DMS 273 (cell line): Measurements from ENCODE around the gene ASMTL.
"Not testable (repeated sequence)": the region's sequence is repeated elsewhere in the genome, so short reads cannot be mapped to it uniquely, and the experiment has no call there.

ENCODE experiments used
- DNase-seq: peaks from one replicate; lab custom pipeline; 2025; ENCODE audit not compliant: unreplicated experiment; lab: John Stamatoyannopoulos, UW

The ASMTL gene, protein sequence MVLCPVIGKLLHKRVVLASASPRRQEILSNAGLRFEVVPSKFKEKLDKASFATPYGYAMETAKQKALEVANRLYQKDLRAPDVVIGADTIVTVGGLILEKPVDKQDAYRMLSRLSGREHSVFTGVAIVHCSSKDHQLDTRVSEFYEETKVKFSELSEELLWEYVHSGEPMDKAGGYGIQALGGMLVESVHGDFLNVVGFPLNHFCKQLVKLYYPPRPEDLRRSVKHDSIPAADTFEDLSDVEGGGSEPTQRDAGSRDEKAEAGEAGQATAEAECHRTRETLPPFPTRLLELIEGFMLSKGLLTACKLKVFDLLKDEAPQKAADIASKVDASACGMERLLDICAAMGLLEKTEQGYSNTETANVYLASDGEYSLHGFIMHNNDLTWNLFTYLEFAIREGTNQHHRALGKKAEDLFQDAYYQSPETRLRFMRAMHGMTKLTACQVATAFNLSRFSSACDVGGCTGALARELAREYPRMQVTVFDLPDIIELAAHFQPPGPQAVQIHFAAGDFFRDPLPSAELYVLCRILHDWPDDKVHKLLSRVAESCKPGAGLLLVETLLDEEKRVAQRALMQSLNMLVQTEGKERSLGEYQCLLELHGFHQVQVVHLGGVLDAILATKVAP

GRCh38 chrX:1452516-1453394 lies at the start of gene ASMTL:
Gene ASMTL, minus strand, starts transcription at chrX:1452909. Its CDS starts 69 bp downstream, at chrX:1452840.
- no peak for DNase-seq

DNA sequence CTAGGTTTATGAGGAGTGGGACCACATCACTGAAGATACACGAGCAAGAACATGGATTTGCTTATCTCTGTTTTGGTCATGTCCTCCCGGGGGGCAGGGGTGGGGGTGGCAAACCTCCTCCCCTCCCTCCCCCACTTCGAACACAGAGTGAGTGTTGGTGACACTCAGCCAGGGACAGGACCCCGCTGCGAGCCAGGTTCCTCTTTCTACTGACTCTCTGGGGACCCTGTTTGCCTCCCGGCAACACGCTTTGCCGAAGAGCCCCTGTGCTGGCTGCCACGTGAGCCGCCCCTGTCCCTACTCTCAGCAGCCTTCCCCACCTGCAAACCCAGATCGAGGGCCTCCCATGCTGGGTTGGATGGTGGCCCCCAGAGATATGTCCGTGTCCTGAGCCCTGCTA lies 49.5 kb upstream of the ASMTL start:
- DNase-seq = no peak

- no peak for DNase-seq
Measured at GRCh38 chrX:1500701-1501624, 48.3 kb upstream of the ASMTL start.

DNA sequence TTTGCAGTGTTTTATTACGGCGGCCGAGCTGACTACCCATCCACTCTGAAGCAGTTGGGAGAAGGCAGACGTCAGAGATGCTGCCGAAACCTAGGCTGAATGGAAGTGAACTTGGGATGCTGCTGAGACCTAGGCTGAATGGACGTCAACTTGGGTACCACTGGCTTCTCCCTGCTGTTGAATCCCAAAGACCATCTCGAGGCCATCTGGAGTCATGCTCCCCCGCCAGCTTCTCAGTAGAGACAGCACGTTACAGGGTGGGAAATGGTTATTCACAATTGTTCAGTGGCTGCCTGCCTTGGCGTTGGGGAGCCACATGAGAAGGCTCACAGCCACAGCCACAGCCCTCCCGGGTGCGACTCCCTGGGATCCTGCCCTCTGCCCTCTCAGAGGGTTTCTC lies 43.4 kb upstream of the ASMTL start:
- DNase-seq = no peak

- DNase-seq = no peak
Measured at GRCh38 chrX:1493877-1494510, 41.3 kb upstream of the ASMTL start.

- no peak for DNase-seq
Measured at GRCh38 chrX:1493412-1493811, 40.7 kb upstream of the ASMTL start.

DNA sequence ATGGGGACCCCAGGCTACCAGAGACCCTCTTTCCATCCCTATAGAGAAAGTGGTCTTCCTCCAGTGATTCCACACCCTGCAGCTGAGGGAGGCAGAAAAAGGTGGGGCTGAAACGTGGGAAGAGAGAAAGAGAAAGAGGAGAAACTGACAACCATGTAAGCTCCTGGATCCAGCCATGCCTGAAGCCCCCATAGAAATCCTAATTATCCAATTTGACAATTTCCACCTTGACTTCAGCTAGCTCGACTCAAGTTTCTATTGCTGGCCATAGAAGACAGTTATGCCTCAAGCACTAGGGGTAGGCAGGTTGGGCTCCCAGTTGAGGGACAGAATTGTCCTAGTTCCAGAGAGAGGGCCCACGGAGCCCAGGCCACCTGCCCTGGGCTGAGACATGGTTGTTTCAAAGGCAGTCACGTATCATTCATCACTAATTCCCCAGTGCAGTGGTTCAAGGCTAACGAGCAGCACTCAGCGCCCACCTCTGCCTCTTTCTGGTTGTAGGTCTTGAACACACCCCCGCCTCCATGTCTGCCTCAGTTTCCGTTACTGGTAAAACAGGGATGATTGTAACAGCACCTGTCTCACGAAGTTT lies 39.8 kb upstream of the ASMTL start:
- DNase-seq = no peak

DNA sequence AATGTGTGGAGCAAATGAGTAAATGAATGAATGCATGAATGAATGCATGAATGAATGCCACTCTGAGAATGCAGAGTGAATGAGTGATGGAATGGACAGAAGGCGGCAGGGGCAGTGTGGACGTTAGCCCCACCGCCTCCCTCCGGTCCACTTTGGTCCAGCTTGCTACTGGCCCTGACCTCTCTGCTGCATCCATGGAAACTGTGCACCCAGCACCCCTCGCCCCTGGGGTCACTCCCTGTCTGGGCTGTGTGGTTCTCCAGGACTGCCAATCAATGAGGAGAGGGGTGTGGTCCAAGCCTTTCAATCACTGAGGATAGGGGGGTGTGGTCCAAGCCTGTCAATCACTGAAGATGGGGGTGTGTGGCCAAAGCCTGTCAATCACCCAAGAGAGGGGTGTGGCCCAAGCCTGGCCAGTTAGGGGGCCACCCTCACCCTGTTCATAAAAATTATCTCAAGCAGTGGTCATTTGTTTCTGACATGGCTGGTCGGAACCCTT lies 39.2 kb upstream of the ASMTL start:
- no peak for DNase-seq

GRCh38 chrX:1491248-1491647 lies 38.5 kb upstream of the ASMTL start:
- DNase-seq = not testable (repeated sequence)

DNA sequence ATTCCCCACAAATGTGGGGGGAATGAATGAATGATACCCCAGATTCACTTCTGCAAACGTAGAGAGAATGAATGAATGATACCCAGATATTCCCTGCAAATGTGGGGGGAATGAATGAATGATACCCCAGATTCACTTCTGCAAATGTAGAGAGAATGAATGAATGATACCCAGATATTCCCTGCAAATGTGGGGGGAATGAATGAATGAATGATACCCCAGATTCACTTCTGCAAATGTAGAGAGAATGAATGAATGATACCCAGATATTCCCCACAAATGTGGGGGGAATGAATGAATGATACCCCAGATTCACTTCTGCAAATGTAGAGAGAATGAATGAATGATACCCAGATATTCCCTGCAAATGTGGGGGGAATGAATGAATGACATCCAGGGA lies 38.0 kb upstream of the ASMTL start:
- not testable (repeated sequence) for DNase-seq

- DNase-seq = not testable (repeated sequence)
Measured at GRCh38 chrX:1489354-1489753, 36.6 kb upstream of the ASMTL start.

GRCh38 chrX:1488745-1489144 lies 36.0 kb upstream of the ASMTL start:
- no peak for DNase-seq

DNA sequence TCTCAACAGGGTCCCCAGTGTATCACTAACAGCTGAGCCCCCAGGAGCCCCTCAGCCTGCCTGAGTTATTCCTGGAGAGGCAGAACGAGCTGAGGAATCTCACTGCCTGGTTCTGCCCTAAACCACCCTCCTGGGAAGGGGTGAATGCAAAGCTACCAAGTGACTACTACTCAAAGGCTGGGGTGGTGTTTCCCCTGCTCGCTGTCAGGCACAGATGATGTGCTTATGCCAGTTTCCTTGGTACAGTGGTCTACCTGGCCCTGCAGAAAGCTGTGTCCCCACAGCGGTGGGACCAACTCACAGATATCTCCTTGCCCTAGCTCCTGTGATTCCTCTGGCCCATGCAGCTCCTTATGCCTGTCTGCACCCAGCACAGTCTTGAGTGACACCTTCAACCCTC lies 35.4 kb upstream of the ASMTL start:
- DNase-seq = no peak

DNA sequence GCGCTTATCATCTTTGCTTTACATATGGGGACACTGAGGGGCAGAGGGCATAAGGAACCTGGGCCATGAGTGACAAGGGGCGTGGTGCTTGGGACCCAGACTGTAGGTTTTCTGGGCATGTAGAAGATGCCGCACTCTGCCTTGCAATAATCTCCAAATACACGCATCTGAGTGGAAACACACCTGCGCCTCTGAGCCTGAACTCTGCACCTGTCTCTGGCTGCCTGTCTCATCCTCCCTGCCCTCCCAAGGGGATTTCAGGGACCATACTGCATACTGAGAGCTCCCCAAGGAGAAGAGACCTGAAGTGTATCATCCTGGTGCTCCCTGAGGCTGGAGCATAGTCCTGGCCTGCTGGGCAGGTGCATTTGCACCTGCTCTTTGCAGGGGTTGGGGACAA lies 34.7 kb upstream of the ASMTL start:
- DNase-seq = no peak

GRCh38 chrX:1486749-1487361 lies 34.1 kb upstream of the ASMTL start:
- no peak for DNase-seq

DNA sequence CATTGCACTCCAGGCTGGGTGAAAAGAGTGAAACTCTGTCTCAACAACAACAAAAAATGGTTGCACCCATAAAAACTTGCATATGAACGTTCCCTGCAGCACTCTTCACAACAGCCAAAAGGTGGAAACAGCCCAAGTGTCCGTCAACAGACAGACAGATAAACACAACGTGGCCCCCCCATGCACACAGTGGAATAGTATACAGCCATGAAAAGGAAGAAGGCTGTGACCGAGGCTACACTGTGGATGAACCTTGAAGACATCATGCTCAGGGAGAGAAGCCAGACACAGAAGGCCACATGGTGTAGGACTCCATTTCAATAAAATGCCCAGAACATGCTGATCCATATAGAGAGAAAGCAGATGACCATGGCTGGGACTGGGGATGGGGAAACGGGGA lies 33.5 kb upstream of the ASMTL start:
- no peak for DNase-seq

GRCh38 chrX:1485033-1485432 lies 32.3 kb upstream of the ASMTL start:
- DNase-seq = no peak

DNA sequence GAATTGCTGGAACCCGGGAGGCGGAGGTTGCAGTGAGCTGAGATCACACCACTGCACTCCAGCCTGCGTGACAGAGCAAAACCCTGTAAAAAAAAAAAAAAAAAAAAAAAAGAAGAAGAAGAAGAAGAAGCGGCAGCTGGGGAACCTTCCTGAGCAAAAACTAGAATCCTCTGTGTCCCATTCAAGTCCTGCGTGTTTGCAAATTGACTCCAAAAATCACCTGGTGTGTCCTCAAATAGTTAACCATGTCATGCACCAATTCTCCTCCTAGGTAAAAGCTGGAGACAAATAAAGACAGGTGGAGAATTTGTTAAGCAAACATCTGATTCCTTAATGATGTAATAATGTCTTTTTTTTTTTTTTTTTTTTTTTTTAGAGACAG lies 31.9 kb upstream of the ASMTL start:
- DNase-seq = no peak
